Loucy (cell line): ENCODE results near the gene LRRC73.
A peak's percentile ranks its signal among the peaks of the same experiment; 100 is the strongest.

Experiments
- H2AFZ ChIP-seq: fragments of 200-600 bp; sonication (generic); 2 replicates; pipeline ENCODE4 v1.6.0; 2016; ENCODE audit warnings: antibody characterized with exemption, mild to moderate bottlenecking, low read length, moderate library complexity
- H3F3A ChIP-seq: fragments of 200-600 bp; 2 replicates; pipeline ENCODE4 v1.6.0; 2016; ENCODE audit warnings: antibody characterized with exemption, low read depth, mild to moderate bottlenecking
- H3K27me3 ChIP-seq: fragments of 200-600 bp; sonication (generic); 2 replicates; pipeline ENCODE4 v1.6.1; 2014; ENCODE audit warnings: low read length, mild to moderate bottlenecking; ENCODE audit not compliant: insufficient read depth, poor library complexity, severe bottlenecking
- H3K36me3 ChIP-seq: fragments of 200-600 bp; sonication (generic); 2 replicates; pipeline ENCODE4 v1.6.1; 2016; ENCODE audit warnings: low read length; ENCODE audit not compliant: insufficient read depth
- H3K4me1 ChIP-seq: fragments of 200-600 bp; sonication (generic); 2 replicates; pipeline ENCODE4 v1.5.1; 2014; ENCODE audit warnings: low read length, mild to moderate bottlenecking; ENCODE audit not compliant: insufficient read depth, poor library complexity, severe bottlenecking
- H3K4me2 ChIP-seq: fragments of 200-600 bp; sonication (generic); 2 replicates; pipeline ENCODE4 v1.6.0; 2014; ENCODE audit warnings: antibody characterized with exemption, low read length, low read depth, mild to moderate bottlenecking; ENCODE audit not compliant: poor library complexity, severe bottlenecking
- H3K4me3 ChIP-seq: fragments of 200-600 bp; sonication (generic); 2 replicates; pipeline ENCODE4 v1.5.1; 2014; ENCODE audit warnings: low read length, mild to moderate bottlenecking, mixed read lengths; ENCODE audit not compliant: poor library complexity, severe bottlenecking
- H3K79me2 ChIP-seq: fragments of 200-600 bp; sonication (generic); 2 replicates; pipeline ENCODE4 v1.6.1; 2014; ENCODE audit warnings: low read length; ENCODE audit not compliant: insufficient read depth
- H3K9ac ChIP-seq: fragments of 200-600 bp; sonication (generic); 2 replicates; pipeline ENCODE4 v1.6.0; 2014; ENCODE audit warnings: mild to moderate bottlenecking, low read depth, low read length, moderate library complexity; ENCODE audit not compliant: poor library complexity, severe bottlenecking
- H3K9me2 ChIP-seq: fragments of 200-600 bp; sonication (generic); replicated peaks from 2 replicates; pipeline ENCODE4 v1.6.1; 2016; ENCODE audit warnings: low read depth, low read length, mixed read lengths
- H3K9me3 ChIP-seq: fragments of 200-600 bp; sonication (generic); 2 replicates; pipeline ENCODE4 v1.6.1; 2014; ENCODE audit warnings: mild to moderate bottlenecking, antibody characterized with exemption, low read length, low read depth; ENCODE audit not compliant: insufficient read depth
- H4K20me1 ChIP-seq: fragments of 200-600 bp; sonication (generic); 2 replicates; pipeline ENCODE4 v1.6.0; 2014; ENCODE audit warnings: antibody characterized with exemption, low read length, mild to moderate bottlenecking; ENCODE audit not compliant: insufficient read depth, poor library complexity, severe bottlenecking
- EZH2phosphoT487 ChIP-seq: fragments of 200-600 bp; IDR thresholded peaks from 2 replicates; pipeline ENCODE4 v1.6.1; 2018; ENCODE audit warnings: antibody characterized with exemption, mild to moderate bottlenecking, moderate library complexity, borderline replicate concordance
- TF ChIP-seq, protein P1 (sequence below): fragments of 200-600 bp; sonication (generic); conservative IDR thresholded peaks from 2 replicates; pipeline ENCODE4 v1.5.1; 2014; ENCODE audit warnings: mild to moderate bottlenecking, antibody characterized with exemption, low read length

Gene LRRC73

DNA sequence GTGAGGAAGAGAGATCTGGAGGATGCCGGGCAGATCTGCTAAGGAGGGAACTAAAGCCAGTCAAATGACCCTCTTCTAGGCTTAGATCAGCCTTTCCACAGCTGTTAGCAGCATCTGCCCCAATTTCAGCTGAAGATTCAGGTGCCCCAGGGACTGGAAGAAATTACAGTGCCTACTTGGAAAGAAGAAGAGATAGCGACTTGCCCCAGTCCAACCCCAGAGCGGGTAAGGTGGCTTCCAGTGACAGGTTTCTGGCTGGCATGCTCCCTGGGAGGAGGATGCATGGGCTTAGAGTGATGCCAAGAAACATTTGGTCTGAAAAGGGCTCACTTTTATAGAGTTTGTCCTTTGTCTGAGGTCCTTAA is 32.2 kb downstream of the LRRC73 start:
- no peaks in the 10 kb centered on the region for H3K9me3 ChIP-seq
- H3K9ac ChIP-seq, result peak overlapping the region; percentile 93
- H3K4me2 ChIP-seq, result peak overlapping the region; percentile 84
- H2AFZ ChIP-seq, result peak overlapping the region; percentile 95
- no peaks in the 10 kb centered on the region for H3F3A ChIP-seq
- H3K4me1 ChIP-seq, result peaks cover 34% of the 10 kb centered on the region
- H3K36me3 ChIP-seq, result no peaks in the 10 kb centered on the region
- H3K4me3 ChIP-seq, result peak overlapping the region; percentile 93
- TF ChIP-seq, protein P1, sequence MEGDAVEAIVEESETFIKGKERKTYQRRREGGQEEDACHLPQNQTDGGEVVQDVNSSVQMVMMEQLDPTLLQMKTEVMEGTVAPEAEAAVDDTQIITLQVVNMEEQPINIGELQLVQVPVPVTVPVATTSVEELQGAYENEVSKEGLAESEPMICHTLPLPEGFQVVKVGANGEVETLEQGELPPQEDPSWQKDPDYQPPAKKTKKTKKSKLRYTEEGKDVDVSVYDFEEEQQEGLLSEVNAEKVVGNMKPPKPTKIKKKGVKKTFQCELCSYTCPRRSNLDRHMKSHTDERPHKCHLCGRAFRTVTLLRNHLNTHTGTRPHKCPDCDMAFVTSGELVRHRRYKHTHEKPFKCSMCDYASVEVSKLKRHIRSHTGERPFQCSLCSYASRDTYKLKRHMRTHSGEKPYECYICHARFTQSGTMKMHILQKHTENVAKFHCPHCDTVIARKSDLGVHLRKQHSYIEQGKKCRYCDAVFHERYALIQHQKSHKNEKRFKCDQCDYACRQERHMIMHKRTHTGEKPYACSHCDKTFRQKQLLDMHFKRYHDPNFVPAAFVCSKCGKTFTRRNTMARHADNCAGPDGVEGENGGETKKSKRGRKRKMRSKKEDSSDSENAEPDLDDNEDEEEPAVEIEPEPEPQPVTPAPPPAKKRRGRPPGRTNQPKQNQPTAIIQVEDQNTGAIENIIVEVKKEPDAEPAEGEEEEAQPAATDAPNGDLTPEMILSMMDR, result no peak
- H4K20me1 ChIP-seq, result peaks cover 4% of the 10 kb centered on the region
- no peaks in the 10 kb centered on the region for H3K9me2 ChIP-seq
- H3K79me2 ChIP-seq, result peaks cover 36% of the 10 kb centered on the region
- H3K27me3 ChIP-seq, result no peaks in the 10 kb centered on the region

DNA sequence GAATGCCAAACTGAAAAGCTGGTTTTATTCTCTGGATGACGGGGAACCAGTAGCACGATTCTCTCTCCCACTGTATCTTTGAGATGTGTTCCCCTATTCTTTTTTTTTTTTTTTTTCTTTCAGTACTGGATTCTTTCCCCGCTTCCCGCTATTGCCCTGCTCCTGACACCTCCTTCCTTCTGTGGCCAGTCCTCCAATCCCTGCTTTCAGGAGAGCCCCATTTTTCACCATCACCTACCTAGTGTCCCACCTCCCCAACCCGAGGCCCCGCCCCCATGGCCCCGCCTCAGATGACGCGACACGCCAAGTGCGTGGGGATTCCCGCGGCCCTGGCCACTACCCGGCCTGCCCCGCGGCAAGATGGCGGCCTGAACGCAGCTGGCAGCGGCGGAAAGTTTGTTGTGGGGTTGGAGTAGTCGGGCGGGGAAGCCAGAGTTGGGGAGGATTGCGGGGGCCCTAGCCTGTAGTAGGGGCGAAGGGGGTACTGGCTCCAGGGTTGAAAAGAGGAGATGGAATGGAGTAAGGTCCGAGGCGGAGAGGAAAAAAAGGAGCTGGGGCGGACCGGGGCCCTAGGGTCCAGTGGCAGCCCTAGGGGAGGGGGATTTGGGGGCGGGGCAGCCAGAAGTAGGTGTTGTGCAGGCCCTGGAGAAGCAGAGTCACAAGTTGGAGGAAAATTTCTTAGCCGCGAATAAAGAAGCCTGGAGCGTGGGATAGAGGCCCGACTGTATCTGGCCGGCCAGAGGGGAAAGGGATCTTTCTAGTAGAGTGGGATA is 32.7 kb downstream of the LRRC73 start, which contains the start of gene TJAP1:
Gene TJAP1 (plus strand): TSS at position 336 of the 773 bp plus-strand sequence. CDS start 21,432 bp downstream, outside the sequence.
- H3K9me2 ChIP-seq, result no peaks in the 10 kb centered on the region
- H3F3A ChIP-seq, result no peaks in the 10 kb centered on the region
- peaks cover 4% of the 10 kb centered on the region for H4K20me1 ChIP-seq
- H3K9ac ChIP-seq, result peak within 1 kb of the TSS; percentile 93
- no peaks in the 10 kb centered on the region for H3K36me3 ChIP-seq
- no peaks in the 10 kb centered on the region for H3K9me3 ChIP-seq
- H3K27me3 ChIP-seq, result no peaks in the 10 kb centered on the region
- peak within 1 kb of the TSS; percentile 95 for H2AFZ ChIP-seq
- H3K4me2 ChIP-seq, result peak within 1 kb of the TSS; percentile 84
- peaks cover 34% of the 10 kb centered on the region for H3K4me1 ChIP-seq
- peaks cover 36% of the 10 kb centered on the region for H3K79me2 ChIP-seq
- H3K4me3 ChIP-seq, result peak within 1 kb of the TSS; percentile 93
- TF ChIP-seq, protein P1, result no peak
- TF ChIP-seq EZH2phosphoT487, result no peak

DNA sequence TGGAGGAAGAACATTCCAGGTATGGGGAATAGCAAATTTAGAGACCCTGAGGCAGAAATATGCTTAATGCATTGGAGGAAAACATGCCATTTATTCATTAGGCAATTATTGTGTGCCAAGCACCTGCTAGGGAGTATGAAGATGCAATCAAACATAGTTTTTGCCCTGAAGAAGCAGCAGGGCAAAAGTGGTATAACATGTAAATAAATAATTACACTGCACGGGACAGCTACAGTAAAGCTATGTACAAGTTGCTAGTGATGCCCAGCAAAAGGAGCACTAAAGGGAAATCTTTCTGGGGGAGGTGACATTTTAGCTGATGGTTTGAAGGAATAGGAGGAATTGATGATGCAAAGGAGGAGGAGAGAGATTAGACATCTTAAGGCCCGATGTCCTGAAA is 33.4 kb downstream of the LRRC73 start:
- Histone ChIP-seq H3K79me2 (peaks cover 30% of the 10 kb centered on the region), H3K4me2 (peak overlapping the region; percentile 84), H3K9me3 (no peaks in the 10 kb centered on the region), H2AFZ (peak overlapping the region; percentile 95), H3K36me3 (no peaks in the 10 kb centered on the region), H4K20me1 (peaks cover 4% of the 10 kb centered on the region), H3K9ac (peak overlapping the region; percentile 93), H3F3A (no peaks in the 10 kb centered on the region), H3K4me3 (peak overlapping the region; percentile 93), H3K9me2 (no peaks in the 10 kb centered on the region), H3K4me1 (peaks cover 32% of the 10 kb centered on the region), H3K27me3 (no peaks in the 10 kb centered on the region)
- TF ChIP-seq EZH2phosphoT487, result no peak
- TF ChIP-seq, protein P1, result no peak
